ENCODE data around the gene RPL7L1. TPM values are rescaled to one million over a fixed set of nuclear protein-coding genes. Genes with fewer than 3 reads are reported as not detected.

The RPL7L1 gene
- total and polyA plus RNA-seq, 2 of the 13 experiments (the other 11 are each of a cell fraction or from before 2014, with no cell fraction given), result 51.6 to 179 TPM

GRCh38 chr6:42938987-42939809, 59.8 kb downstream of the RPL7L1 start (continued):
- TF ChIP-seq AHDC1 (CRISPR knock-in tag; IDR thresholded peaks at IDR 0.05; ENCODE audit: borderline replicate concordance) (peak; percentile 88), MTA3 (CRISPR knock-in tag; IDR thresholded peaks at IDR 0.05) (no peak), IRF1 (CRISPR knock-in tag; IDR thresholded peaks at IDR 0.05; ENCODE audit: low read depth) (peak; percentile 63; the same call in 1 of the 2 replicates), ZNF280B (CRISPR knock-in tag; IDR thresholded peaks at IDR 0.05; ENCODE audit: borderline replicate concordance) (peak; percentile 98)
- TF ChIP-seq, protein P1, sequence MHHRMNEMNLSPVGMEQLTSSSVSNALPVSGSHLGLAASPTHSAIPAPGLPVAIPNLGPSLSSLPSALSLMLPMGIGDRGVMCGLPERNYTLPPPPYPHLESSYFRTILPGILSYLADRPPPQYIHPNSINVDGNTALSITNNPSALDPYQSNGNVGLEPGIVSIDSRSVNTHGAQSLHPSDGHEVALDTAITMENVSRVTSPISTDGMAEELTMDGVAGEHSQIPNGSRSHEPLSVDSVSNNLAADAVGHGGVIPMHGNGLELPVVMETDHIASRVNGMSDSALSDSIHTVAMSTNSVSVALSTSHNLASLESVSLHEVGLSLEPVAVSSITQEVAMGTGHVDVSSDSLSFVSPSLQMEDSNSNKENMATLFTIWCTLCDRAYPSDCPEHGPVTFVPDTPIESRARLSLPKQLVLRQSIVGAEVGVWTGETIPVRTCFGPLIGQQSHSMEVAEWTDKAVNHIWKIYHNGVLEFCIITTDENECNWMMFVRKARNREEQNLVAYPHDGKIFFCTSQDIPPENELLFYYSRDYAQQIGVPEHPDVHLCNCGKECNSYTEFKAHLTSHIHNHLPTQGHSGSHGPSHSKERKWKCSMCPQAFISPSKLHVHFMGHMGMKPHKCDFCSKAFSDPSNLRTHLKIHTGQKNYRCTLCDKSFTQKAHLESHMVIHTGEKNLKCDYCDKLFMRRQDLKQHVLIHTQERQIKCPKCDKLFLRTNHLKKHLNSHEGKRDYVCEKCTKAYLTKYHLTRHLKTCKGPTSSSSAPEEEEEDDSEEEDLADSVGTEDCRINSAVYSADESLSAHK (CRISPR knock-in tag; IDR thresholded peaks at IDR 0.05; ENCODE audit: borderline replicate concordance), result no peak
- TF ChIP-seq, protein P2, sequence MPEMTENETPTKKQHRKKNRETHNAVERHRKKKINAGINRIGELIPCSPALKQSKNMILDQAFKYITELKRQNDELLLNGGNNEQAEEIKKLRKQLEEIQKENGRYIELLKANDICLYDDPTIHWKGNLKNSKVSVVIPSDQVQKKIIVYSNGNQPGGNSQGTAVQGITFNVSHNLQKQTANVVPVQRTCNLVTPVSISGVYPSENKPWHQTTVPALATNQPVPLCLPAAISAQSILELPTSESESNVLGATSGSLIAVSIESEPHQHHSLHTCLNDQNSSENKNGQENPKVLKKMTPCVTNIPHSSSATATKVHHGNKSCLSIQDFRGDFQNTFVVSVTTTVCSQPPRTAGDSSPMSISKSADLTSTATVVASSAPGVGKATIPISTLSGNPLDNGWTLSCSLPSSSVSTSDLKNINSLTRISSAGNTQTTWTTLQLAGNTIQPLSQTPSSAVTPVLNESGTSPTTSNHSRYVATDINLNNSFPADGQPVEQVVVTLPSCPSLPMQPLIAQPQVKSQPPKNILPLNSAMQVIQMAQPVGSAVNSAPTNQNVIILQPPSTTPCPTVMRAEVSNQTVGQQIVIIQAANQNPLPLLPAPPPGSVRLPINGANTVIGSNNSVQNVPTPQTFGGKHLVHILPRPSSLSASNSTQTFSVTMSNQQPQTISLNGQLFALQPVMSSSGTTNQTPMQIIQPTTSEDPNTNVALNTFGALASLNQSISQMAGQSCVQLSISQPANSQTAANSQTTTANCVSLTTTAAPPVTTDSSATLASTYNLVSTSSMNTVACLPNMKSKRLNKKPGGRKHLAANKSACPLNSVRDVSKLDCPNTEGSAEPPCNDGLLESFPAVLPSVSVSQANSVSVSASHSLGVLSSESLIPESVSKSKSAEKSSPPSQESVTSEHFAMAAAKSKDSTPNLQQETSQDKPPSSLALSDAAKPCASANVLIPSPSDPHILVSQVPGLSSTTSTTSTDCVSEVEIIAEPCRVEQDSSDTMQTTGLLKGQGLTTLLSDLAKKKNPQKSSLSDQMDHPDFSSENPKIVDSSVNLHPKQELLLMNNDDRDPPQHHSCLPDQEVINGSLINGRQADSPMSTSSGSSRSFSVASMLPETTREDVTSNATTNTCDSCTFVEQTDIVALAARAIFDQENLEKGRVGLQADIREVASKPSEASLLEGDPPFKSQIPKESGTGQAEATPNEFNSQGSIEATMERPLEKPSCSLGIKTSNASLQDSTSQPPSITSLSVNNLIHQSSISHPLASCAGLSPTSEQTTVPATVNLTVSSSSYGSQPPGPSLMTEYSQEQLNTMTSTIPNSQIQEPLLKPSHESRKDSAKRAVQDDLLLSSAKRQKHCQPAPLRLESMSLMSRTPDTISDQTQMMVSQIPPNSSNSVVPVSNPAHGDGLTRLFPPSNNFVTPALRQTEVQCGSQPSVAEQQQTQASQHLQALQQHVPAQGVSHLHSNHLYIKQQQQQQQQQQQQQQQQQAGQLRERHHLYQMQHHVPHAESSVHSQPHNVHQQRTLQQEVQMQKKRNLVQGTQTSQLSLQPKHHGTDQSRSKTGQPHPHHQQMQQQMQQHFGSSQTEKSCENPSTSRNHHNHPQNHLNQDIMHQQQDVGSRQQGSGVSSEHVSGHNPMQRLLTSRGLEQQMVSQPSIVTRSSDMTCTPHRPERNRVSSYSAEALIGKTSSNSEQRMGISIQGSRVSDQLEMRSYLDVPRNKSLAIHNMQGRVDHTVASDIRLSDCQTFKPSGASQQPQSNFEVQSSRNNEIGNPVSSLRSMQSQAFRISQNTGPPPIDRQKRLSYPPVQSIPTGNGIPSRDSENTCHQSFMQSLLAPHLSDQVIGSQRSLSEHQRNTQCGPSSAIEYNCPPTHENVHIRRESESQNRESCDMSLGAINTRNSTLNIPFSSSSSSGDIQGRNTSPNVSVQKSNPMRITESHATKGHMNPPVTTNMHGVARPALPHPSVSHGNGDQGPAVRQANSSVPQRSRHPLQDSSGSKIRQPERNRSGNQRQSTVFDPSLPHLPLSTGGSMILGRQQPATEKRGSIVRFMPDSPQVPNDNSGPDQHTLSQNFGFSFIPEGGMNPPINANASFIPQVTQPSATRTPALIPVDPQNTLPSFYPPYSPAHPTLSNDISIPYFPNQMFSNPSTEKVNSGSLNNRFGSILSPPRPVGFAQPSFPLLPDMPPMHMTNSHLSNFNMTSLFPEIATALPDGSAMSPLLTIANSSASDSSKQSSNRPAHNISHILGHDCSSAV (CRISPR knock-in tag; IDR thresholded peaks at IDR 0.05; ENCODE audit: borderline replicate concordance), result no peak
